Bronchial epithelial cell (primary cell): Measurements from ENCODE around the gene PEX12. TPM values are rescaled to one million over a fixed set of nuclear protein-coding genes. Genes with fewer than 3 reads are reported as not detected.
"Not testable (repeated sequence)": the region's sequence is repeated elsewhere in the genome, so short reads cannot be mapped to it uniquely, and the experiment has no call there.

Experiments
- DNase-seq: peaks from one replicate; pipeline ENCODE4 v3.0.0-alpha.2; 2010; ENCODE audit warnings: low read depth
- FAIRE-seq: peaks from 2 replicates; lab custom pipeline; 2011; peaks lifted over from hg19 to GRCh38; lab: Jason Lieb, UNC
- H3K27me3 ChIP-seq: 2 replicates; pipeline ENCODE4 v1.5.1; 2011; ENCODE audit warnings: low read length; ENCODE audit not compliant: control insufficient read depth, insufficient read depth
- H3K36me3 ChIP-seq: 2 replicates; pipeline ENCODE4 v1.5.1; 2011; ENCODE audit warnings: low read length; ENCODE audit not compliant: control insufficient read depth, insufficient read depth
- H3K4me3 ChIP-seq: 2 replicates; pipeline ENCODE4 v1.5.1; 2011; ENCODE audit warnings: mild to moderate bottlenecking, low read depth, low read length, control low read depth
- CTCF ChIP-seq: IDR thresholded peaks from 2 replicates; pipeline ENCODE4 v1.5.1; 2011; ENCODE audit warnings: mild to moderate bottlenecking, moderate library complexity, low read length, control low read depth, inconsistent platforms; ENCODE audit not compliant: insufficient read depth, severe bottlenecking
- total RNA-seq: library from RNA; depleted of rRNA; stranded (reverse); fragments of >200 nt; gene quantifications from 2 replicates; pipeline ENCODE4 v1.2.1, GENCODE V29; 2014

The PEX12 gene
- total RNA-seq, 1 donor from 2014 or later: 2.9 TPM

GRCh38 chr17:35577830-35578196, 558 bp downstream of the PEX12 start:
- DNase-seq (no peak), FAIRE-seq (no peak)
- no peaks in the 10 kb centered on the region for H3K27me3 ChIP-seq
- peak overlapping the region; percentile 71 for H3K4me3 ChIP-seq
- peaks cover 1% of the 10 kb centered on the region for H3K36me3 ChIP-seq
- TF ChIP-seq CTCF: no peak

GRCh38 chr17:35575759-35576158, 2.6 kb downstream of the PEX12 start:
- no peak for TF ChIP-seq CTCF
- no peaks in the 10 kb centered on the region for H3K27me3 ChIP-seq

GRCh38 chr17:35569405-35569804, 9.0 kb downstream of the PEX12 start:
- H3K36me3 ChIP-seq: peaks cover 1% of the 10 kb centered on the region
- no peak for FAIRE-seq
- no peak for TF ChIP-seq CTCF
- H3K4me3 ChIP-seq: no peak overlapping the region
- no peaks in the 10 kb centered on the region for H3K27me3 ChIP-seq
- DNase-seq: no peak

More at GRCh38 chr17:35575759-35576158, 2.6 kb downstream of the PEX12 start:
- FAIRE-seq (no peak), DNase-seq (no peak)
- H3K36me3 ChIP-seq: peaks cover 1% of the 10 kb centered on the region
- no peak overlapping the region for H3K4me3 ChIP-seq

GRCh38 chr17:35568561-35568960, 9.8 kb downstream of the PEX12 start:
- FAIRE-seq: no peak
- no peak for TF ChIP-seq CTCF
- Histone ChIP-seq H3K27me3 (no peaks in the 10 kb centered on the region), H3K36me3 (peaks cover under 1% of the 10 kb centered on the region), H3K4me3 (peak overlapping the region; percentile 63)
- DNase-seq: peak; percentile 56

- TF ChIP-seq CTCF: no peak
- Histone ChIP-seq H3K4me3 (no peak overlapping the region), H3K27me3 (no peaks in the 10 kb centered on the region)
Observed at GRCh38 chr17:35566968-35567367, 11.4 kb downstream of the PEX12 start.

GRCh38 chr17:35563181-35563580, 15.2 kb downstream of the PEX12 start:
- DNase-seq, FAIRE-seq, H3K4me3 ChIP-seq: not testable (repeated sequence)

More at GRCh38 chr17:35566968-35567367, 11.4 kb downstream of the PEX12 start:
- FAIRE-seq (no peak), DNase-seq (no peak)
- no peaks in the 10 kb centered on the region for H3K36me3 ChIP-seq

More at GRCh38 chr17:35563181-35563580, 15.2 kb downstream of the PEX12 start:
- H3K27me3 ChIP-seq, H3K36me3 ChIP-seq: not testable (repeated sequence)
